ENCODE results near the gene BDKRB1. TPM values are rescaled to one million over a fixed set of nuclear protein-coding genes. Genes with fewer than 3 reads are reported as not detected.
A peak's percentile ranks its signal among the peaks of the same experiment; 100 is the strongest.

The BDKRB1 gene
- total RNA-seq, 4 donors from 2014 or later = 11.8 to 36.5 TPM; not detected in 2

DNA sequence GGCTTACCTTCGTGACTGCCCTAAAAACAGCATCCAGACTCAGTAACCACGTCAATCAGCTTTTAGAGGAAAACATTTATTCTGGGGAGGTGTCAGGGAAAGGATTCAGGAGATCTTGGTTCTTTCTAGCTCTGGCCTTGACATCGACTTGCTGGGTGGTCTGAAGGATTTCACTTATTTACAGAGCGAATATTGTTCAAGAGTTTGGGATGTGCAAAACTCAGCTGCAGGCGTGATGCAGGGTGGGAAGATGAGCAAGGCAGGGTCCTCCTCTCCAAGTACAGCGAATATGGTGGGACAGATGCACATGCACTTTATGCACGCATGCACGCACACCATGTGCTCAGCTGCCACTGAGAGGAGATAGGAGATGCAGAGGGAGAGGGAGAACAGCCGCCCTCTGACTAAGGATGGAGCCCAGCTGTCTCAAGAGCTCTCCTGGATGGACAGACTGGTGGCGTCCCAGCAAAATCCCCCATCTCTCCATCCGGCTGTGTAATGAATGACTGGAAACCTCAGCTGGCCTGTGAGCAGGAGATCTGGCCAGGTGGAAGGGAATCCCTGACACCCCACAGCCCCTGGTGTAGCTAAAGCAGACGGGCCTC, 24.4 kb upstream of the BDKRB1 start:
- TF ChIP-seq, protein P1, sequence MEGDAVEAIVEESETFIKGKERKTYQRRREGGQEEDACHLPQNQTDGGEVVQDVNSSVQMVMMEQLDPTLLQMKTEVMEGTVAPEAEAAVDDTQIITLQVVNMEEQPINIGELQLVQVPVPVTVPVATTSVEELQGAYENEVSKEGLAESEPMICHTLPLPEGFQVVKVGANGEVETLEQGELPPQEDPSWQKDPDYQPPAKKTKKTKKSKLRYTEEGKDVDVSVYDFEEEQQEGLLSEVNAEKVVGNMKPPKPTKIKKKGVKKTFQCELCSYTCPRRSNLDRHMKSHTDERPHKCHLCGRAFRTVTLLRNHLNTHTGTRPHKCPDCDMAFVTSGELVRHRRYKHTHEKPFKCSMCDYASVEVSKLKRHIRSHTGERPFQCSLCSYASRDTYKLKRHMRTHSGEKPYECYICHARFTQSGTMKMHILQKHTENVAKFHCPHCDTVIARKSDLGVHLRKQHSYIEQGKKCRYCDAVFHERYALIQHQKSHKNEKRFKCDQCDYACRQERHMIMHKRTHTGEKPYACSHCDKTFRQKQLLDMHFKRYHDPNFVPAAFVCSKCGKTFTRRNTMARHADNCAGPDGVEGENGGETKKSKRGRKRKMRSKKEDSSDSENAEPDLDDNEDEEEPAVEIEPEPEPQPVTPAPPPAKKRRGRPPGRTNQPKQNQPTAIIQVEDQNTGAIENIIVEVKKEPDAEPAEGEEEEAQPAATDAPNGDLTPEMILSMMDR (IDR thresholded peaks at IDR 0.05) = no peak
- DNase-seq (ENCODE audit: low spot score) = no peak
- ATAC-seq (ENCODE audit: low FRiP score) = no peak

DNA sequence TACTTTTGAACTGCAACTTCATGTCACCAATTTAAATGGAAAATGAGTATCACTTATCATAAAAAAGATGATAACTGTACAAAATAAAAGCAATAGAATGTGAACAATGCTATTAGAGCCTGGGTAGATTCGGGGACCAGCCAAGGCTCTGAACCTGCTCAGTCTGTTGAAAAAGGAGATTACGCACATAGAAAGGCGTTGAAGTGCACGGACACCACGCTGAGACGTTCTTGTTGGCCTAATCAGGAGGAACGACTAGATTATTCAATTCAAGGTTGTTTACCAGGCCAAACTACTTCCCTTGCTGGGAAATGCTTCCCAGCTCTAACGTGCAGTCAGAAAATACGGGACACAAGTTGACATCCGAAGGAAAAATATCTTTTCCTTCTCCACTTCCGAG, 23.5 kb upstream of the BDKRB1 start:
- ATAC-seq (ENCODE audit: low FRiP score) (no peak), DNase-seq (ENCODE audit: low spot score) (no peak)
- TF ChIP-seq, protein P1 (IDR thresholded peaks at IDR 0.05) = no peak

DNA sequence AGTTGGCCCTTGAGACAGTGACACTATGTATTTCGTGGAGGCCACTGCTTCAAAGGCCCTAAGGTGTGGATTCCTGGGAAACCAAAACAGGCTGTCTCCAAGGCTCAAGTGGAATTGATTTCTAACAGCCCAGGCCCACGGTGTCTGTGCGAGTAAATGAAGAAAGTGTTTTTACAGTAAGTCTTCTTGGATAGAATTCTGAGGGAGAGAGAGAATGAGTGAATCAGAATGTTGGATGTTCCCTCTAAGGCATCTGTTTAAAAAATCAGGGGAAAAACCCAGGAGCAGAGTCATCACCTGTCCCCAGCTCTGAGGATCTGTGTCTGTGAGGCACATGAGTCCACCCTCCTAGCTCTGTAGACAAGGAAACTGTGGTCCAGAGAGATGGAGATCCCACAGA, 22.3 kb upstream of the BDKRB1 start:
- DNase-seq (ENCODE audit: low spot score) (no peak), ATAC-seq (ENCODE audit: low FRiP score) (no peak)
- TF ChIP-seq, protein P1 (IDR thresholded peaks at IDR 0.05) = no peak

DNA sequence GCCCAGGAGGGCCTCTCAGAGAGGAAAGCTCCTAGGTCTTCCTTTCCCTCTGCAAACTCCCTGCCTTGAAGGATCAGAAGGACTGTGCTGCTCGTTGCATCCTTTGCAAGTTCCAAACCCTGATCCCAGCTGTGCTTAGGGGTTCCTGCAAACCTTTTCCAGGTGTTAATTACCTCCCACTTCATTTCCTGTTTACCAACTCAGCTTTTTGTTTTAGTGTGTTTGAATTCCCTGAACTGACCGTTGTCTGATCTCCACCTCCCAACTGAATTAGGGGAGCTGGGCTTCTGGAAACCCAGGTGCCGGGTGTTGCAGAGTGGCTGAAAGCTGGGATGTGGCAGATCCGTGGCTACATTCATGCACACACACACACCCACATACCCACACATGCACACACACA, 20.6 kb upstream of the BDKRB1 start:
- TF ChIP-seq, protein P1 (IDR thresholded peaks at IDR 0.05) = no peak
- DNase-seq (ENCODE audit: low spot score) (no peak), ATAC-seq (ENCODE audit: low FRiP score) (no peak)

DNA sequence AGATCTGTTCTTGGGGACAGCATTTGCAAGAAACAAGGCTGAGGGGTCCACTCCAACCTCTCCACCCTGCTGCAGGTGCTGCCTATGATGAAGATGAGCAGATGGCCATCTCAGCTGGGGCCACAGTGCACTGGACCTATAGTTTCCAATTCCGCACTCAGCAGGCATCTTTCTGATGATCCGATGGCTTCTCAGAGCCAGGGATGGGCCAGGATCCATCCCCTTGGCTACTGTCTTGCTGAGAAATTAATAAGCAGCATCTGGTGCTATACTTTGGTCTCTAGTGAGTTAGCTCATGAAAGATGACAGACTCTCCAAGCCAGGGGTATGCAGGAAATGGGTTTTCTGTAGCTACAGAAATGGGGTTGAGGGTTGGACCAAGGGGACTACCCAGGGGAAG, 18.4 kb upstream of the BDKRB1 start:
- no peak for ATAC-seq (ENCODE audit: low FRiP score)
- DNase-seq (ENCODE audit: low spot score) = no peak
- TF ChIP-seq, protein P1 (IDR thresholded peaks at IDR 0.05) = no peak

DNA sequence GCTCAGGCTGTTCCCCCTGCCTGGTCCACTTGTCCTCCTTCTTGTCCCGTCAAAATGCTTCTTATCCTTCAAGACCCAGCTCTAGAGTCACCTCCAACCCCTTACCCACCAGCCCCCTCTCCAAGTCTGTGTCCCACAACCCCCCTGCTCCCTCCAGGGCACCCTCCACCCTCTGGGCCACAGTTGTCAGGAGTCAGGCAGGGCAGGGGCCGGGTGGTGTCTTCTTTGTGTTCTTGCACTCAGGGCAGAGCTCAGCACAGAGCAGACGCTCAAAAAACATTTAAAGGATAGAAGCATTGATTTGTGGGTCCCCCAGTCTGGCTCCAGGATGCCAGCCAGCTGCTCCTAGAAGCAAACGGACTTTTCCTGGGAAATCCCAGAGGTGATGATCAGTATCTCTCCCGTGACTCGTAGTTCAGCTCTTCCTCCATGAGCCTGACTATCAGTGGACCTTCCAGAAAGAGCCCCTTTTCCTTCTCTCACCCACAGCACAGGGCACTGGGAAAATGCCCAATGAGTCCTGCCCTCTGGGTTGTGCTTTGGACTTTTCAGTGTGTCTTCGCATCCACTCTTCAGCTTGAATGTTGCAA, 17.2 kb upstream of the BDKRB1 start:
- no peak for DNase-seq (ENCODE audit: low spot score)
- ATAC-seq (ENCODE audit: low FRiP score) = no peak
- TF ChIP-seq, protein P1 (IDR thresholded peaks at IDR 0.05) = no peak

DNA sequence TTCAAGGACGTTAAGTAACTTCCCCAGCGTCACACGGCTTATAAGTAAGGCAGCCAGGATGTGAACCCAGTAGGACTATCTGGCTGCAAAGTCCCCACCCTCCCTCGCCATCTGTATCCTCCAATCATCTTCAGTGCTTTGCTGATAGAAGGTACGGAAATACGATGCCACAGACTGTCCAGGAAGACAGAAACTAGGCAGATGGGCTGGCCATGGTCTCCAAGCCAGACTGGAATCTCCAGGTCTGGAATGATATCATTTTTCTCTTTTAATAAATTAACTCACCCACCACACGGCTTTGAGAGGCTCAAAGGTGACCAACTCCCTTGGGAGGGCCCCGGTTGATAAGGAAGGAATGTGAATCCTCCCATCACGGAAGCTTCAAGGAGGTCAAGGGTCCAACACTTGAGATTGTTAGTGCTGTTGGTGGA, 16.3 kb upstream of the BDKRB1 start:
- ATAC-seq (ENCODE audit: low FRiP score) (peak; percentile 57), DNase-seq (ENCODE audit: low spot score) (no peak)
- TF ChIP-seq, protein P1 (IDR thresholded peaks at IDR 0.05) = no peak
